Activated T-cell treated with anti-CD3 and anti-CD28 coated beads, Interleukin-2, amount 50 U/mL, for 72 hours (primary cell): Measurements from ENCODE around the gene TBC1D26. TPM values are rescaled to one million over a fixed set of nuclear protein-coding genes. Genes with fewer than 3 reads are reported as not detected.
"Not testable (repeated sequence)": the region's sequence is repeated elsewhere in the genome, so short reads cannot be mapped to it uniquely, and the experiment has no call there.

ENCODE experiments used
- ATAC-seq, 2 donors: fragments of 150-1000 bp; cut with Tn5 transposase; replicated peaks in 1 of 2; 2 replicates each; pipeline ENCODE4 v1.10.0; 2021; ENCODE audit warnings: moderate library complexity in 2 of 2, mild to moderate bottlenecking in 1 of 2
- DNase-seq, 2 donors: peaks; one replicate each; pipeline ENCODE4 v3.0.0; 2021 to 2022; ENCODE audit warnings: mixed read lengths in 1 of 2
- H3K27ac Mint-ChIP-seq: one replicate; pipeline ENCODE4 v1.8.0; 2022; ENCODE audit warnings: mild to moderate bottlenecking, moderate library complexity, mixed read lengths
- H3K27me3 Mint-ChIP-seq: one replicate; pipeline ENCODE4 v1.8.0; 2022; ENCODE audit warnings: low read depth, mixed read lengths
- H3K36me3 Mint-ChIP-seq, 2 donors: one replicate each; pipeline ENCODE4 v1.8.0; 2022; ENCODE audit warnings: mixed read lengths in 2 of 2, mild to moderate bottlenecking in 1 of 2; ENCODE audit not compliant: insufficient read depth in 2 of 2
- H3K4me1 Mint-ChIP-seq: one replicate; pipeline ENCODE4 v1.8.0; 2022; ENCODE audit warnings: low read depth, mixed read lengths
- H3K4me3 Mint-ChIP-seq, 2 donors: one replicate each; pipeline ENCODE4 v1.8.0; 2022; ENCODE audit warnings: mild to moderate bottlenecking in 2 of 2, mixed read lengths in 2 of 2, moderate library complexity in 2 of 2
- H3K9me3 Mint-ChIP-seq, 2 donors: one replicate each; pipeline ENCODE4 v1.8.0; 2022; ENCODE audit warnings: mixed read lengths in 2 of 2
- total RNA-seq, 2 donors: library from RNA; stranded (reverse); gene quantifications; one replicate each; pipeline ENCODE4 v1.2.3, GENCODE V29; 2022

The TBC1D26 gene
- total RNA-seq, 2 donors from 2014 or later = 0.74 TPM; not detected in 1

- not testable (repeated sequence) for DNase-seq, H3K4me1 Mint-ChIP-seq, H3K36me3 Mint-ChIP-seq, H3K27ac Mint-ChIP-seq, H3K4me3 Mint-ChIP-seq, H3K27me3 Mint-ChIP-seq, H3K9me3 Mint-ChIP-seq, ATAC-seq
Measured at GRCh38 chr17:15770679-15771078, 38.6 kb downstream of the TBC1D26 start.

- Mint-ChIP-seq H3K4me3 (no peak overlapping the region), H3K27ac (no peak overlapping the region), H3K27me3 (peaks cover 23% of the 10 kb centered on the region), H3K4me1 (peaks cover 7% of the 10 kb centered on the region), H3K36me3 (peaks cover 15 to 17% of the 10 kb centered on the region in 2 donors), H3K9me3 (peaks cover 15 to 17% of the 10 kb centered on the region in 2 donors)
- ATAC-seq = no peak
- DNase-seq = no peak
Measured at GRCh38 chr17:15776871-15777270, 44.8 kb downstream of the TBC1D26 start.

GRCh38 chr17:15777297-15777696, 45.2 kb downstream of the TBC1D26 start:
- H3K27me3 Mint-ChIP-seq = peaks cover 27% of the 10 kb centered on the region
- DNase-seq = no peak
- H3K4me1 Mint-ChIP-seq = peaks cover 7% of the 10 kb centered on the region

DNA sequence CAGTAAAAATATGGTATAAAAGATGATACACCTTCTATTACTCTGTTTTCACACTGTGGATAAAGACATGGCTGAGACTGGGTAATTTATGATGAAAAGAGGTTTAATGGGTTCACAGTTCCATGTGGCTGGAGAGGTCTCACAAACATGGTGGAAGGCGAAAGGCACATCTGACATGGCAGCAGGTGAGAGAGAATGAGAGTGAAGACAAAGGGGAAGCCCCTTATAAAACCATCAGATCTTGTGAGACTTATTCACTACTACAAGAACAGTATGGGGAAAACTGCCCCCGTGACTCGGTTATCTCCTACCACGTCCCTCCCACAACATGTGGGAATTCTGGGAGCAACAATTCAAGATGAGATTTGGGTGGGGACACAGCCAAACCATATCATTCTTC, 45.6 kb downstream of the TBC1D26 start:
- Mint-ChIP-seq H3K36me3 (peaks cover 15 to 17% of the 10 kb centered on the region in 2 donors), H3K4me1 (peaks cover 7% of the 10 kb centered on the region), H3K4me3 (no peak overlapping the region), H3K9me3 (peaks cover 15 to 17% of the 10 kb centered on the region in 2 donors), H3K27ac (no peak overlapping the region), H3K27me3 (peaks cover 29% of the 10 kb centered on the region)
- DNase-seq (no peak), ATAC-seq (no peak)

More at GRCh38 chr17:15777297-15777696, 45.2 kb downstream of the TBC1D26 start:
- peaks cover 15 to 17% of the 10 kb centered on the region in 2 donors for H3K36me3 Mint-ChIP-seq
- no peak overlapping the region for H3K27ac Mint-ChIP-seq
- no peak overlapping the region for H3K4me3 Mint-ChIP-seq
- peaks cover 15 to 17% of the 10 kb centered on the region in 2 donors for H3K9me3 Mint-ChIP-seq
- peak; percentile 41 to 43 for ATAC-seq

- DNase-seq (no peak), ATAC-seq (no peak)
- Mint-ChIP-seq H3K4me3 (no peak overlapping the region), H3K4me1 (peaks cover 7% of the 10 kb centered on the region), H3K9me3 (peaks cover 15 to 17% of the 10 kb centered on the region in 2 donors), H3K27me3 (peaks cover 40% of the 10 kb centered on the region), H3K27ac (no peak overlapping the region), H3K36me3 (peaks cover 15 to 17% of the 10 kb centered on the region in 2 donors)
Measured at GRCh38 chr17:15779119-15779518, 47.0 kb downstream of the TBC1D26 start.

- ATAC-seq (no peak), DNase-seq (no peak)
- H3K4me1 Mint-ChIP-seq = peaks cover 7% of the 10 kb centered on the region
- peaks cover 12 to 15% of the 10 kb centered on the region in 2 donors for H3K9me3 Mint-ChIP-seq
- H3K27ac Mint-ChIP-seq = no peak overlapping the region
- H3K36me3 Mint-ChIP-seq = peaks cover 15 to 17% of the 10 kb centered on the region in 2 donors
- no peak overlapping the region for H3K4me3 Mint-ChIP-seq
- H3K27me3 Mint-ChIP-seq = peaks cover 49% of the 10 kb centered on the region
Measured at GRCh38 chr17:15780188-15780587, 48.1 kb downstream of the TBC1D26 start.

DNA sequence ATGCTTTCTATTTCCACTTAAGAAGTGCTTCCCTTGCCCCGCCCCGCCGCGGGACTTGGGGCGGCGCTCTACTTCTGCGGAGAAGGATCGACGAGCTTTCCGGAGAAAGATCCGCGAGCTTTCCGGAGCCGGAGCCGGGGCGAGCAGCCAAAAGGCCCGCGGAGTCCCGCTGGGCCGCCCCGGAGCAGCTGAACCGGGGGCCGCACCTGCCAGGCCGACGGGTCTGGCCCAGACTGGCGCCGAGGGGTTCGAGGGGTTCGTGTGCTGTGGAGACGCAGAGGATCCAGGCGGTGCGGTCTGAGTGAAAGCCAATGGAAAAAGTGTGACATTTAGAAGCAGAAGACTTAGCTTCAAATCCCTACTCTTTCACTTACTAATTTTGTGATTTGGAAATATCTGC, 50.8 kb downstream of the TBC1D26 start:
- DNase-seq (no peak), ATAC-seq (no peak)
- peaks cover 6 to 9% of the 10 kb centered on the region in 2 donors for H3K9me3 Mint-ChIP-seq
- H3K27ac Mint-ChIP-seq = no peak overlapping the region
- H3K4me1 Mint-ChIP-seq = peaks cover 2% of the 10 kb centered on the region
- peak overlapping the region; percentile 47 to 49 for H3K4me3 Mint-ChIP-seq
- H3K27me3 Mint-ChIP-seq = peaks cover 49% of the 10 kb centered on the region
- peaks cover 9 to 11% of the 10 kb centered on the region in 2 donors for H3K36me3 Mint-ChIP-seq

DNA sequence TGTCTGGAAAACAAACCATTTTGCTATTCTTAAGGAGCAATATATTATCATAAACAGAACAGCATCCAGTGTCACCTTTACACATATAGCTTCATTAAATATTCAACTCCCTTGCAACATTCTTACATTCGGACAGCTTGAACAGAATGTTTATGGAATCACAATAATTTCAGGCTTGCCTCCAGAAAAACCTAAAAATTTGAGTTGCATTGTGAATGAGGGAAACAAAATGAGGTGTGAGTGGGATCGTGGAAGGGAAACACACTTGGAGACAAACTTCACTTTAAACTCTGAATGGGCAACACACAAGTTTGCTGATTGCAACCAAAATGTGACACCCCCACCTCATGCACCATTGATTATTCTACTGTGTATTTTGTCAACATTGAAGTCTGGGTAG, 51.4 kb downstream of the TBC1D26 start:
- Mint-ChIP-seq H3K36me3 (peaks cover 9 to 11% of the 10 kb centered on the region in 2 donors), H3K4me3 (peak overlapping the region in 1 of 2 donors; percentile 43), H3K27me3 (peaks cover 49% of the 10 kb centered on the region), H3K4me1 (no peaks in the 10 kb centered on the region), H3K9me3 (peaks cover 6 to 9% of the 10 kb centered on the region in 2 donors), H3K27ac (no peak overlapping the region)
- DNase-seq (no peak), ATAC-seq (no peak)

- not testable (repeated sequence) for H3K36me3 Mint-ChIP-seq, H3K4me1 Mint-ChIP-seq, ATAC-seq, H3K4me3 Mint-ChIP-seq, DNase-seq, H3K9me3 Mint-ChIP-seq, H3K27ac Mint-ChIP-seq
- H3K27me3 Mint-ChIP-seq = peaks cover 48% of the 10 kb centered on the region
Measured at GRCh38 chr17:15784351-15784750, 52.3 kb downstream of the TBC1D26 start.

DNA sequence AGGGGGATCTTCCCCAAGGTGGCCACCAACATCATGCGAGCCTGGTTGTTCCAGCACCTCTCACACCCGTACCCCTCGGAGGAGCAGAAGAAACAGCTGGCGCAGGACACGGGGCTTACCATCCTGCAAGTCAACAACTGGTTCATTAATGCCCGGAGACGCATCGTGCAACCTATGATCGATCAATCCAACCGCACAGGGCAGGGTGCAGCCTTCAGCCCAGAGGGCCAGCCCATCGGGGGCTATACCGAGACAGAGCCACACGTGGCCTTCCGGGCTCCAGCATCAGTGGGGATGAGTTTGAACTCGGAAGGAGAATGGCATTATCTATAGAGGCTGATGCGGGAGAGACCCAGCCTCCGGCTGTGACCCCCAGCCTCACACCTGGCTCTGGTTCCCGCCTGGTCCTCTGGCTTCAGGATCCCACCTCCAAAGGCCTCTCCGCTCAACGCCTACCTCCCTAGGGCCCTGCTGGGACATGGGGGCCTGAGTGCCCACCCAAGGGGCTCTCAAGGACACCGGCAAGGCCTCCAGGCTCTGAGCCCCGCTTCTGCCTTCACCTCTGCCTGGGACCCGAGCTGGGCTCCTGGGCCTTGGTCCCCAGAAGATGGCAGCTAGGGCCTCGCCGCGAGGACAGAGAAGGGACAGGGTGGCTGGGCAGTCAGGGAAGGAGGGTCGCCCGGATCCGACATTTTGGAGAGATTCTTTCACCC, 55.4 kb downstream of the TBC1D26 start:
- not testable (repeated sequence) for H3K4me1 Mint-ChIP-seq, H3K27ac Mint-ChIP-seq, H3K36me3 Mint-ChIP-seq, H3K4me3 Mint-ChIP-seq, H3K9me3 Mint-ChIP-seq, ATAC-seq, DNase-seq
- peaks cover 34% of the 10 kb centered on the region for H3K27me3 Mint-ChIP-seq

DNA sequence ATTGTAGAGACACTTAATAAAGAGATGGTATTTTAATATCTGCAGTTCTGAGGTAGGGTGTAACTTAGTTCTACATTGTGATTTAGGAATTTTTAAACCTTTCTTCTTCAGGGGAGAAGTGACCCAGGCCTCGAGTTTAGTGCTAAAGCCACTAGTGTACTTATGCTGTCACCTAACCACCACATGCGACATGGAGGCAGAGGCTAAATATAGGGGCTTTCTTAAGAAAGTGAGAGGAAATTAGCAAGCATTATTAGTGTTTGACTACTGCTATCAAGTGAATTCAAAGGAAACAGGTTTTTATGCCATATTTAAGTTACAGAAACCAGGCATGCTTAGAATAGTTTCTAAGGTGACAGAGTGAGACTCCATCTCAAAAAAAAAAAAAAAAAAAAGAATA, 56.3 kb downstream of the TBC1D26 start:
- H3K4me3 Mint-ChIP-seq = not testable (repeated sequence)

More for the DNA sequence above, 56.3 kb downstream of the TBC1D26 start:
- H3K4me1 Mint-ChIP-seq, ATAC-seq, H3K27ac Mint-ChIP-seq, H3K36me3 Mint-ChIP-seq, H3K9me3 Mint-ChIP-seq, DNase-seq: not testable (repeated sequence)
- peaks cover 31% of the 10 kb centered on the region for H3K27me3 Mint-ChIP-seq
